ENCODE results near the gene SPARC.

SPARC gene

GRCh38 chr5:151664694-151665585 is 21.8 kb downstream of the SPARC start:
- Histone ChIP-seq H3K27ac (no peak overlapping the region), H3K36me3 (ENCODE audit: insufficient read depth) (no peaks in the 10 kb centered on the region)

GRCh38 chr5:151663617-151664293 is 23.0 kb downstream of the SPARC start:
- Histone ChIP-seq H3K36me3 (ENCODE audit: insufficient read depth) (no peaks in the 10 kb centered on the region), H3K9ac (no peak overlapping the region), H3K4me1 (ENCODE audit: low read depth, poor library complexity, severe bottlenecking) (no peaks in the 10 kb centered on the region), H4K20me1 (ENCODE audit: insufficient read depth) (no peaks in the 10 kb centered on the region), H3K27me3 (ENCODE audit: insufficient read depth, low read depth) (no peaks in the 10 kb centered on the region), H3K79me2 (ENCODE audit: insufficient read depth, low read depth) (no peaks in the 10 kb centered on the region), H3K4me2 (no peak overlapping the region), H3K4me3 (IDR thresholded peaks at IDR 0.05; ENCODE audit: insufficient read depth, low read depth, low read length) (no peak overlapping the region), H2AFZ (ENCODE audit: low read depth) (no peak overlapping the region), H3K27ac (no peak overlapping the region)
- TF ChIP-seq CTCF (conservative IDR thresholded peaks at IDR 0.05; ENCODE audit: low read depth, low read length): no peak

More at GRCh38 chr5:151664694-151665585, 21.8 kb downstream of the SPARC start:
- H3K4me3 ChIP-seq (IDR thresholded peaks at IDR 0.05; ENCODE audit: insufficient read depth, low read depth, low read length): no peak overlapping the region
- H3K4me1 ChIP-seq (ENCODE audit: low read depth, poor library complexity, severe bottlenecking): no peaks in the 10 kb centered on the region
- TF ChIP-seq CTCF (conservative IDR thresholded peaks at IDR 0.05; ENCODE audit: low read depth, low read length): no peak
- no peak overlapping the region for H2AFZ ChIP-seq (ENCODE audit: low read depth)
- no peaks in the 10 kb centered on the region for H3K79me2 ChIP-seq (ENCODE audit: insufficient read depth, low read depth)
- no peak overlapping the region for H3K4me2 ChIP-seq
- H3K27me3 ChIP-seq (ENCODE audit: insufficient read depth, low read depth): no peaks in the 10 kb centered on the region
- H3K9ac ChIP-seq: no peak overlapping the region
- H4K20me1 ChIP-seq (ENCODE audit: insufficient read depth): no peaks in the 10 kb centered on the region

GRCh38 chr5:151662805-151663204 is 23.9 kb downstream of the SPARC start:
- no peak overlapping the region for H3K4me2 ChIP-seq
- no peaks in the 10 kb centered on the region for H3K36me3 ChIP-seq (ENCODE audit: insufficient read depth)
- H3K9ac ChIP-seq: no peak overlapping the region
- no peak for TF ChIP-seq CTCF (conservative IDR thresholded peaks at IDR 0.05; ENCODE audit: low read depth, low read length)
- H3K4me1 ChIP-seq (ENCODE audit: low read depth, poor library complexity, severe bottlenecking): no peaks in the 10 kb centered on the region
- H3K27me3 ChIP-seq (ENCODE audit: insufficient read depth, low read depth): no peaks in the 10 kb centered on the region
- no peaks in the 10 kb centered on the region for H3K79me2 ChIP-seq (ENCODE audit: insufficient read depth, low read depth)
- H4K20me1 ChIP-seq (ENCODE audit: insufficient read depth): no peaks in the 10 kb centered on the region
- H3K4me3 ChIP-seq (IDR thresholded peaks at IDR 0.05; ENCODE audit: insufficient read depth, low read depth, low read length): no peak overlapping the region
- H2AFZ ChIP-seq (ENCODE audit: low read depth): no peak overlapping the region
- H3K27ac ChIP-seq: no peak overlapping the region

- H3K9ac ChIP-seq: no peak overlapping the region
- H3K27ac ChIP-seq: no peak overlapping the region
- no peak overlapping the region for H2AFZ ChIP-seq (ENCODE audit: low read depth)
- TF ChIP-seq CTCF (conservative IDR thresholded peaks at IDR 0.05; ENCODE audit: low read depth, low read length): no peak
- no peaks in the 10 kb centered on the region for H3K36me3 ChIP-seq (ENCODE audit: insufficient read depth)
- H3K4me2 ChIP-seq: no peak overlapping the region
- H3K4me1 ChIP-seq (ENCODE audit: low read depth, poor library complexity, severe bottlenecking): no peaks in the 10 kb centered on the region
- no peak overlapping the region for H3K4me3 ChIP-seq (IDR thresholded peaks at IDR 0.05; ENCODE audit: insufficient read depth, low read depth, low read length)
- H4K20me1 ChIP-seq (ENCODE audit: insufficient read depth): no peaks in the 10 kb centered on the region
- H3K27me3 ChIP-seq (ENCODE audit: insufficient read depth, low read depth): no peaks in the 10 kb centered on the region
- no peaks in the 10 kb centered on the region for H3K79me2 ChIP-seq (ENCODE audit: insufficient read depth, low read depth)
Observed at GRCh38 chr5:151661968-151662732, 24.6 kb downstream of the SPARC start.

Measured in KMS-11 (cell line).